ENCODE results near the gene RADIL. TPM values are rescaled to one million over a fixed set of nuclear protein-coding genes. Genes with fewer than 3 reads are reported as not detected.

RADIL gene
- polyA plus RNA-seq, 1 donor (not counting 4 experiments of a cell fraction or from before 2014, with no cell fraction given) = not detected

DNA sequence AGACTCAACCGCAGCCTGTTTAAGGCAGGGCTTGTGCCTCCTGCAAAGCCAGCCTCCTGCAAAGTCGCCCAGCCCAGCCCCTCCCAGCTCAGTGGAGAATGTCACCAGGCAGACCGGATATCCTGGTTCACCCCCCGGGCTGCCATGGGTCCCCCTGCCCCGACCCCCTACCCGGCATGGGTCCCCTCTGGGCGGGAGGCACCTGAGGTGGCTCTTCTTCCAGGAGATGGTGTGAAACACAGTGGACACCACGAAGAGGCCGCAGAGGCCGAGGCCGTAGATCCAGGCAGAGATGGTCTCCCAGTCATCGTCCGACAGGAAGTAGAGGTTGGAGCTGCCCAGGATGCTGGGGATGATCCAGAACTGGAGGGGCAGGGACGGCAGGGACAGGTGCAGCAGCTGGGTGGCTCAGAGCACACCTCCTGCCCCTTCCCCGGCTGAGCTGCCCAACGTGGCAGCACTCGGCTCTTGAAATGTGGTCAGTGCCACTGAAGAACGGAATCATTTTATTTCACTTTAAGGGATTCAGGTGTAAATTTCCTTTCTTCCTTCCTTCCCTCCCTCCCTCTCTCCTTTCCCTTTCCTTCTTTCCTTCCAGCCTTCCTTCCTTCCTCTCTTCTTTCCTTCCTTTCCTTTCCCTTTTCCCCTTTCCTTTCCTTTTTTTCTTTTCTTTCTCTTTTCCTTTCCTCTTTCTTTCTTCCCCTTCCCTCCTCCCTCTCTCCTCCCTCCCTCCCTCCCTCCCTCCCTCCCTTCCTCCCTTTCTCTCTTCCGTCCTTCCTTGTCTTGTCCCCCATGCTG lies 36.7 kb upstream of the RADIL start:
- Histone ChIP-seq H3K4me1 (ENCODE audit: control insufficient read depth, extremely low read depth, insufficient read depth, low read length) (no peaks in the 10 kb centered on the region), H3K36me3 (ENCODE audit: control insufficient read depth in 2 of 2, extremely low read depth in 1 of 2, insufficient read depth in 2 of 2, low read length in 2 of 2) (no peaks in the 10 kb centered on the region), H3K9me3 (ENCODE audit: control insufficient read depth, low read depth, low read length) (no peaks in the 10 kb centered on the region), H3K27ac (ENCODE audit: control insufficient read depth, insufficient read depth, low read length) (no peak overlapping the region), H3K9ac (ENCODE audit: control insufficient read depth, extremely low read depth, insufficient read depth, low read length) (no peak overlapping the region), H3K9me1 (ENCODE audit: control insufficient read depth, extremely low read depth, insufficient read depth, low read length) (no peaks in the 10 kb centered on the region), H3K4me2 (ENCODE audit: control insufficient read depth, extremely low read depth, insufficient read depth, low read depth, low read length) (no peak overlapping the region), H3K79me2 (ENCODE audit: control insufficient read depth, insufficient read depth, low read length) (no peaks in the 10 kb centered on the region), H3K4me3 (ENCODE audit: control insufficient read depth in 2 of 3, extremely low read depth in 1 of 3, insufficient read depth in 2 of 3, low read depth in 1 of 3, low read length in 3 of 3) (no peak overlapping the region), H2AFZ (ENCODE audit: control insufficient read depth, low read length) (no peak overlapping the region), H3K27me3 (ENCODE audit: control insufficient read depth, extremely low read depth, insufficient read depth, low read length) (no peaks in the 10 kb centered on the region), H4K20me1 (ENCODE audit: control insufficient read depth, extremely low read depth, insufficient read depth, low read length) (no peaks in the 10 kb centered on the region)
- FAIRE-seq = no peak
- no peak for DNase-seq (ENCODE audit: low read depth, low spot score)
- dilution Hi-C loops (cut with MboI; ENCODE audit: extremely low pct_ligation_motif_present, low sequenced_read_pairs) = no loop called here
- TF ChIP-seq EZH2 (IDR thresholded peaks at IDR 0.05; ENCODE audit: low read length) = no peak
- TF ChIP-seq, protein P1, sequence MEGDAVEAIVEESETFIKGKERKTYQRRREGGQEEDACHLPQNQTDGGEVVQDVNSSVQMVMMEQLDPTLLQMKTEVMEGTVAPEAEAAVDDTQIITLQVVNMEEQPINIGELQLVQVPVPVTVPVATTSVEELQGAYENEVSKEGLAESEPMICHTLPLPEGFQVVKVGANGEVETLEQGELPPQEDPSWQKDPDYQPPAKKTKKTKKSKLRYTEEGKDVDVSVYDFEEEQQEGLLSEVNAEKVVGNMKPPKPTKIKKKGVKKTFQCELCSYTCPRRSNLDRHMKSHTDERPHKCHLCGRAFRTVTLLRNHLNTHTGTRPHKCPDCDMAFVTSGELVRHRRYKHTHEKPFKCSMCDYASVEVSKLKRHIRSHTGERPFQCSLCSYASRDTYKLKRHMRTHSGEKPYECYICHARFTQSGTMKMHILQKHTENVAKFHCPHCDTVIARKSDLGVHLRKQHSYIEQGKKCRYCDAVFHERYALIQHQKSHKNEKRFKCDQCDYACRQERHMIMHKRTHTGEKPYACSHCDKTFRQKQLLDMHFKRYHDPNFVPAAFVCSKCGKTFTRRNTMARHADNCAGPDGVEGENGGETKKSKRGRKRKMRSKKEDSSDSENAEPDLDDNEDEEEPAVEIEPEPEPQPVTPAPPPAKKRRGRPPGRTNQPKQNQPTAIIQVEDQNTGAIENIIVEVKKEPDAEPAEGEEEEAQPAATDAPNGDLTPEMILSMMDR (optimal IDR thresholded peaks at IDR 0.05 in 1 of 3, IDR thresholded peaks at IDR 0.05 in 1 of 3, conservative IDR thresholded peaks at IDR 0.05 in 1 of 3; ENCODE audit: extremely low read depth in 1 of 3, insufficient read depth in 2 of 3, low read length in 3 of 3) = no peak

DNA sequence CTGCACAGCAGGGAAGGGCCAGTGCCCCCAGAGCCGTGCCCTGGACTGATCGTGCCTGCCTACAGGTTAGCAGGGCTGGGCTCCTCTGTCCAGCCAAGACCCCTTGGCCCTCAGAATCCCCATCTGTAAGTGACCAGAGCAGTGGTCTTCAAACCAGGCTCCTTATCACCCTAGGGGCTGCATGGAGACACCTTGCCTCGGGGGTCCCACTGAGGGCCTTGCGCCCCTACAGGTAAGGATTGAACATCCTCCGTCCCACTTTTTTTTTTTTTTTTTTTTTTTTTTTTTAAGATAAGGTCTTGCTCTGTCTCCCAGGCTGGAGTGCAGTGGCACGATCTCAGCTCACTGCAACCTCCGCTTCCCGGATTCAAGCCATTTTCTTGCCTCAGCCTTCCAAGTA lies 32.6 kb upstream of the RADIL start:
- H3K4me2 ChIP-seq (ENCODE audit: control insufficient read depth, extremely low read depth, insufficient read depth, low read depth, low read length) = no peak overlapping the region
- H3K36me3 ChIP-seq (ENCODE audit: control insufficient read depth in 2 of 2, extremely low read depth in 1 of 2, insufficient read depth in 2 of 2, low read length in 2 of 2) = no peaks in the 10 kb centered on the region
- no peak for FAIRE-seq
- no peak for TF ChIP-seq EZH2 (IDR thresholded peaks at IDR 0.05; ENCODE audit: low read length)
- TF ChIP-seq, protein P1 (optimal IDR thresholded peaks at IDR 0.05 in 1 of 3, IDR thresholded peaks at IDR 0.05 in 1 of 3, conservative IDR thresholded peaks at IDR 0.05 in 1 of 3; ENCODE audit: extremely low read depth in 1 of 3, insufficient read depth in 2 of 3, low read length in 3 of 3) = no peak
- H4K20me1 ChIP-seq (ENCODE audit: control insufficient read depth, extremely low read depth, insufficient read depth, low read length) = no peaks in the 10 kb centered on the region
- H2AFZ ChIP-seq (ENCODE audit: control insufficient read depth, low read length) = no peak overlapping the region
- no peaks in the 10 kb centered on the region for H3K4me1 ChIP-seq (ENCODE audit: control insufficient read depth, extremely low read depth, insufficient read depth, low read length)
- no peak overlapping the region for H3K27ac ChIP-seq (ENCODE audit: control insufficient read depth, insufficient read depth, low read length)
- H3K9ac ChIP-seq (ENCODE audit: control insufficient read depth, extremely low read depth, insufficient read depth, low read length) = no peak overlapping the region
- no peaks in the 10 kb centered on the region for H3K79me2 ChIP-seq (ENCODE audit: control insufficient read depth, insufficient read depth, low read length)
- no peaks in the 10 kb centered on the region for H3K9me3 ChIP-seq (ENCODE audit: control insufficient read depth, low read depth, low read length)
- dilution Hi-C loops (cut with MboI; ENCODE audit: extremely low pct_ligation_motif_present, low sequenced_read_pairs) = no loop called here
- no peaks in the 10 kb centered on the region for H3K9me1 ChIP-seq (ENCODE audit: control insufficient read depth, extremely low read depth, insufficient read depth, low read length)
- no peak overlapping the region for H3K4me3 ChIP-seq (ENCODE audit: control insufficient read depth in 2 of 3, extremely low read depth in 1 of 3, insufficient read depth in 2 of 3, low read depth in 1 of 3, low read length in 3 of 3)
- H3K27me3 ChIP-seq (ENCODE audit: control insufficient read depth, extremely low read depth, insufficient read depth, low read length) = no peaks in the 10 kb centered on the region
- no peak for DNase-seq (ENCODE audit: low read depth, low spot score)

Measured in keratinocyte (primary cell).